Measurements from ENCODE around the gene MSN. TPM values are rescaled to one million over a fixed set of nuclear protein-coding genes. Genes with fewer than 3 reads are reported as not detected.

MSN gene
- total and polyA plus RNA-seq, 10 of the 15 experiments (the other 5 are each of a cell fraction or from before 2014, with no cell fraction given), result 93.8 to 432 (median 270) TPM

DNA sequence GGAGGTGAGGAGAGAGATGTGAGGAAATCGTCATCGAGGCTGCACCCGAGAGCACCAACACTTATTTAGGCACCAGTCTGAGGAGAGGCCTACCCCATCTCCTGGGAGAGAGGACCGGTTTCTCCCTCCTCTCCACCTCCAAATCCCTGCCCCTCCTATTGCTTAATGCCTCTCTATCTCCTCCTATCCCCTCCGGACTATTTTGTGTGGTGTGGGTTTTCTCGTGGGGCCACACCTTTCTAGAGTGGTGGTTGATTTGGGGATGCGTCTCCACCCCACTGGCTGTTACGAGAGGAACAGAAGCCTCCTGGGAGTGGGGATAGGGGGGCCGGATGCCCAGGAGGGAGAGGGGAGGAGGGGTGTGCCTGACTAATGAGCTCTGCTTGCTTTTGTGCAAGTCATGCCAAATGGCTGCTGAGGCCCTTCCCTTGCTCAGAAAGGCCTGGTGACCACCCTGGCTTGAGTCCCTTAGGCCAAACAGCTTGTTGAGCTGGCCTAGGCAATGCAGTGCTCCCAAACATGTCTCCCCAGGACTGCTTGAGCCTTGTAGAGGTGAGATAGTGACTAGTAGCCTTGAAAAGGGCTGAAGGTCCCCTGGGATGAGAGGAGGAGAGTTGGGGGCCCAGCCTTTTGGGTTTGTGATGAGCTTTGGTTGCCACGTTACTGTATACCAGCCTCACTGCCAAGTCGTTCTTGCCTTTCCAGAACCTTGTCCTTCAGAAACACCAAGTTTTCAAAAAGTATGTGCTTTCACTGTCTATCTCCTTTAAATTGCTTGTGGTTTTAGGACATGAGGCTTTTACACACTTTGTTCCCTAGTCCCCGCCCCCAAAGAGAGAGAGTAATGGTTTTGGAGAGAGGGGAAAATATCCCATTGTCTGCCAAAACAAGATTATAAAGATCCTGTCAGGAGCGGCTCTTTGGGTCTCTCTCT lies 1.2 kb downstream of the MSN start (continued):
- TF ChIP-seq IKZF2 (IDR thresholded peaks at IDR 0.05) (peak; percentile 68 to 69; a peak in 3 of 4 replicates), SMAD5 (IDR thresholded peaks at IDR 0.05; ENCODE audit: low read depth) (no peak), MEF2B (IDR thresholded peaks at IDR 0.05; ENCODE audit: partially characterized antibody, poor library complexity, severe bottlenecking) (peak; percentile 85), ETV6 (conservative IDR thresholded peaks at IDR 0.05 in 1 of 2, IDR thresholded peaks at IDR 0.05 in 1 of 2; ENCODE audit: borderline replicate concordance in 1 of 2, low read depth in 1 of 2) (no peak), NBN (IDR thresholded peaks at IDR 0.05) (peak; percentile 49), MXI1 (IDR thresholded peaks at IDR 0.05; ENCODE audit: low read depth, low read length) (no peak; the same call in 1 of the 2 replicates), DPF2 (IDR thresholded peaks at IDR 0.05) (no peak), EP300 (IDR thresholded peaks at IDR 0.05; ENCODE audit: borderline replicate concordance in 1 of 2, control insufficient read depth in 1 of 2, low read depth in 2 of 2, low read length in 2 of 2) (0 out of 4 replicates have a peak, but pooled peaks of 1 of the 2 experiments have one; percentile 10), RUNX3 (IDR thresholded peaks at IDR 0.05; ENCODE audit: low read length) (peak; percentile 21; the same call in 1 of the 2 replicates), WRNIP1 (IDR thresholded peaks at IDR 0.05; ENCODE audit: borderline replicate concordance, low read depth, low read length) (no peak), POLR2AphosphoS2 (IDR thresholded peaks at IDR 0.05; ENCODE audit: low read depth, low read length) (0 out of 2 replicates have a peak, but pooled peaks have one; percentile 25), RAD51 (IDR thresholded peaks at IDR 0.05) (no peak), TAF1 (IDR thresholded peaks at IDR 0.05; ENCODE audit: borderline replicate concordance, low read depth, low read length) (no peak), POU2F2 (IDR thresholded peaks at IDR 0.05; ENCODE audit: borderline replicate concordance, low read depth, low read length) (no peak), NFYB (IDR thresholded peaks at IDR 0.05; ENCODE audit: insufficient read depth, low read depth, low read length) (no peak)
- TF ChIP-seq, protein P1, sequence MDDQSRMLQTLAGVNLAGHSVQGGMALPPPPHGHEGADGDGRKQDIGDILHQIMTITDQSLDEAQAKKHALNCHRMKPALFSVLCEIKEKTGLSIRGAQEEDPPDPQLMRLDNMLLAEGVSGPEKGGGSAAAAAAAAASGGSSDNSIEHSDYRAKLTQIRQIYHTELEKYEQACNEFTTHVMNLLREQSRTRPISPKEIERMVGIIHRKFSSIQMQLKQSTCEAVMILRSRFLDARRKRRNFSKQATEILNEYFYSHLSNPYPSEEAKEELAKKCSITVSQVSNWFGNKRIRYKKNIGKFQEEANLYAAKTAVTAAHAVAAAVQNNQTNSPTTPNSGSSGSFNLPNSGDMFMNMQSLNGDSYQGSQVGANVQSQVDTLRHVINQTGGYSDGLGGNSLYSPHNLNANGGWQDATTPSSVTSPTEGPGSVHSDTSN (IDR thresholded peaks at IDR 0.05; ENCODE audit: insufficient replicate concordance, low read depth, low read length), result no peak
- TF ChIP-seq, protein P2, sequence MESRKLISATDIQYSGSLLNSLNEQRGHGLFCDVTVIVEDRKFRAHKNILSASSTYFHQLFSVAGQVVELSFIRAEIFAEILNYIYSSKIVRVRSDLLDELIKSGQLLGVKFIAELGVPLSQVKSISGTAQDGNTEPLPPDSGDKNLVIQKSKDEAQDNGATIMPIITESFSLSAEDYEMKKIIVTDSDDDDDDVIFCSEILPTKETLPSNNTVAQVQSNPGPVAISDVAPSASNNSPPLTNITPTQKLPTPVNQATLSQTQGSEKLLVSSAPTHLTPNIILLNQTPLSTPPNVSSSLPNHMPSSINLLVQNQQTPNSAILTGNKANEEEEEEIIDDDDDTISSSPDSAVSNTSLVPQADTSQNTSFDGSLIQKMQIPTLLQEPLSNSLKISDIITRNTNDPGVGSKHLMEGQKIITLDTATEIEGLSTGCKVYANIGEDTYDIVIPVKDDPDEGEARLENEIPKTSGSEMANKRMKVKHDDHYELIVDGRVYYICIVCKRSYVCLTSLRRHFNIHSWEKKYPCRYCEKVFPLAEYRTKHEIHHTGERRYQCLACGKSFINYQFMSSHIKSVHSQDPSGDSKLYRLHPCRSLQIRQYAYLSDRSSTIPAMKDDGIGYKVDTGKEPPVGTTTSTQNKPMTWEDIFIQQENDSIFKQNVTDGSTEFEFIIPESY (IDR thresholded peaks at IDR 0.05), result no peak
- TF ChIP-seq, protein P3, sequence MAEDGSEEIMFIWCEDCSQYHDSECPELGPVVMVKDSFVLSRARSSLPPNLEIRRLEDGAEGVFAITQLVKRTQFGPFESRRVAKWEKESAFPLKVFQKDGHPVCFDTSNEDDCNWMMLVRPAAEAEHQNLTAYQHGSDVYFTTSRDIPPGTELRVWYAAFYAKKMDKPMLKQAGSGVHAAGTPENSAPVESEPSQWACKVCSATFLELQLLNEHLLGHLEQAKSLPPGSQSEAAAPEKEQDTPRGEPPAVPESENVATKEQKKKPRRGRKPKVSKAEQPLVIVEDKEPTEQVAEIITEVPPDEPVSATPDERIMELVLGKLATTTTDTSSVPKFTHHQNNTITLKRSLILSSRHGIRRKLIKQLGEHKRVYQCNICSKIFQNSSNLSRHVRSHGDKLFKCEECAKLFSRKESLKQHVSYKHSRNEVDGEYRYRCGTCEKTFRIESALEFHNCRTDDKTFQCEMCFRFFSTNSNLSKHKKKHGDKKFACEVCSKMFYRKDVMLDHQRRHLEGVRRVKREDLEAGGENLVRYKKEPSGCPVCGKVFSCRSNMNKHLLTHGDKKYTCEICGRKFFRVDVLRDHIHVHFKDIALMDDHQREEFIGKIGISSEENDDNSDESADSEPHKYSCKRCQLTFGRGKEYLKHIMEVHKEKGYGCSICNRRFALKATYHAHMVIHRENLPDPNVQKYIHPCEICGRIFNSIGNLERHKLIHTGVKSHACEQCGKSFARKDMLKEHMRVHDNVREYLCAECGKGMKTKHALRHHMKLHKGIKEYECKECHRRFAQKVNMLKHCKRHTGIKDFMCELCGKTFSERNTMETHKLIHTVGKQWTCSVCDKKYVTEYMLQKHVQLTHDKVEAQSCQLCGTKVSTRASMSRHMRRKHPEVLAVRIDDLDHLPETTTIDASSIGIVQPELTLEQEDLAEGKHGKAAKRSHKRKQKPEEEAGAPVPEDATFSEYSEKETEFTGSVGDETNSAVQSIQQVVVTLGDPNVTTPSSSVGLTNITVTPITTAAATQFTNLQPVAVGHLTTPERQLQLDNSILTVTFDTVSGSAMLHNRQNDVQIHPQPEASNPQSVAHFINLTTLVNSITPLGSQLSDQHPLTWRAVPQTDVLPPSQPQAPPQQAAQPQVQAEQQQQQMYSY (CRISPR knock-in tag; IDR thresholded peaks at IDR 0.05), result no peak
- TF ChIP-seq, protein P4, sequence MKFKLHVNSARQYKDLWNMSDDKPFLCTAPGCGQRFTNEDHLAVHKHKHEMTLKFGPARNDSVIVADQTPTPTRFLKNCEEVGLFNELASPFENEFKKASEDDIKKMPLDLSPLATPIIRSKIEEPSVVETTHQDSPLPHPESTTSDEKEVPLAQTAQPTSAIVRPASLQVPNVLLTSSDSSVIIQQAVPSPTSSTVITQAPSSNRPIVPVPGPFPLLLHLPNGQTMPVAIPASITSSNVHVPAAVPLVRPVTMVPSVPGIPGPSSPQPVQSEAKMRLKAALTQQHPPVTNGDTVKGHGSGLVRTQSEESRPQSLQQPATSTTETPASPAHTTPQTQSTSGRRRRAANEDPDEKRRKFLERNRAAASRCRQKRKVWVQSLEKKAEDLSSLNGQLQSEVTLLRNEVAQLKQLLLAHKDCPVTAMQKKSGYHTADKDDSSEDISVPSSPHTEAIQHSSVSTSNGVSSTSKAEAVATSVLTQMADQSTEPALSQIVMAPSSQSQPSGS (IDR thresholded peaks at IDR 0.05; ENCODE audit: low read length), result no peak

Data from GM12878 (cell line).